Muscle of leg (tissue), 11 donors: ENCODE results near the gene SACM1L. TPM values are rescaled to one million over a fixed set of nuclear protein-coding genes. Genes with fewer than 3 reads are reported as not detected.

Experiments
- DNase-seq: peaks from one replicate; pipeline ENCODE4 v3.0.0; 2013
- H3K27ac ChIP-seq: one replicate; pipeline ENCODE4 v1.5.1; 2013; ENCODE audit warnings: mild to moderate bottlenecking, low read length, control low read depth
- H3K27me3 ChIP-seq: one replicate; pipeline ENCODE4 v1.6.1; 2013; ENCODE audit warnings: low read length; ENCODE audit not compliant: control insufficient read depth, insufficient read depth
- H3K36me3 ChIP-seq: one replicate; pipeline ENCODE4 v1.6.1; 2013; ENCODE audit warnings: low read length; ENCODE audit not compliant: control insufficient read depth, insufficient read depth
- H3K4me1 ChIP-seq: one replicate; pipeline ENCODE4 v1.6.1; 2013; ENCODE audit warnings: low read length; ENCODE audit not compliant: control insufficient read depth, insufficient read depth
- H3K4me3 ChIP-seq: one replicate; pipeline ENCODE4 v1.5.1; 2013; ENCODE audit warnings: low read length, control low read depth
- H3K9me3 ChIP-seq: replicated peaks from 2 replicates; pipeline ENCODE4 v1.6.1; 2013; ENCODE audit warnings: low read depth, low read length; ENCODE audit not compliant: control insufficient read depth
- WGBS: methylation state at CpG from one replicate; pipeline ENCODE4 v1.1.5; 2013; ENCODE audit warnings: missing lambda C conversion rate; ENCODE audit not compliant: insufficient coverage; 5-methylcytosine and 5-hydroxymethylcytosine counted together
- polyA plus RNA-seq, 8 donors: library from polyadenylated mRNA; unstranded; fragments of 120-200 nt; gene quantifications; one replicate each; pipeline versions ENCODE4 v1.2.1 to v1.2.3, GENCODE V29; 2013; ENCODE audit warnings: inconsistent platforms in 1 of 8, low replicate concordance in 1 of 8; ENCODE audit not compliant: insufficient read length in 8 of 8, insufficient read depth in 1 of 8
- total RNA-seq: library from RNA; stranded (reverse); fragments of 120-200 nt; gene quantifications from one replicate; pipeline ENCODE4 v1.2.4, GENCODE V29; 2013

Gene SACM1L
- total and polyA plus RNA-seq, 9 donors: 24.4 to 32.5 (median 26.7) TPM

DNA sequence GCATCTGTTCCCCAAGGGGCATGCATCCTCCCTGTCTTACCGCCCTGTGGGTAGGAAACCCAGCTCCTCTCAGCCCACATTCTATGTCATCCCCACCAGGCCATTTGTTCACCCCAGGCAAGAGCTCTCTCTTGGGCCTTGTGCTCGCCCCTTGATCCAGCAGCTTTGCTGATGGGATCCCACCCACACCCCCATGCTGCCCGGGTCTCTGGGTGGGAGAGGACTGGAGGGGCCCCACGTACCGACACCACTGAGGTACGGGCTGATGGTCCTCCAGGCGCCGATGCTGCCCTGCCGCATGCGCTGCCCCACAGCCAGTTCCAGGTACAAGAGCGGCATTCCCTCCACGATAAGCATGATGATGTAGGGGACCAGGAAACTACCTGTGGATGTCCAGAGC is 92.6 kb downstream of the SACM1L start:
- Histone ChIP-seq H3K27me3 (peaks cover under 1% of the 10 kb centered on the region), H3K4me3 (no peak overlapping the region), H3K36me3 (no peaks in the 10 kb centered on the region), H3K9me3 (no peaks in the 10 kb centered on the region), H3K27ac (no peak overlapping the region), H3K4me1 (no peaks in the 10 kb centered on the region)
- no peak for DNase-seq
- 89% methylated on average over 4 of the region's 12 CpGs for WGBS

DNA sequence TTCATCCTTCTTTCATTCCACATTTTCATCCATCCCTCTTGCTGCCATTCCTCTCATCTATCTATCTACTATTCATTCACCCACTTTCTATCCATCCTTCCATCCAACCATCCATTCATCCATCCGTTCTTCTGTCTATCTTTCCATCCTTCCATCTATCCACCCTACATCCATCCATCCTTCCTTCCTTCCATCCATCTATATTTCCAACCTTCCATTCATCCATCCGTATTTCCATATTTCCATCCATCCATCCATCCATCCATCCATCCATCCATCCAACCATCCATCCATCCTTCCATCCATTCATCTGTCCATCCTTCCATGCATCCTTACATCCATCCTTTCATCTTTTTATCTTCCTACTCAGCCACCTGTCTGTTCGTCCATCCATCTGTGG is 93.2 kb downstream of the SACM1L start:
- no peak for DNase-seq
- Histone ChIP-seq H3K4me3 (no peak overlapping the region), H3K4me1 (no peaks in the 10 kb centered on the region), H3K9me3 (no peaks in the 10 kb centered on the region), H3K27me3 (peaks cover 4% of the 10 kb centered on the region), H3K36me3 (no peaks in the 10 kb centered on the region), H3K27ac (no peak overlapping the region)
- WGBS: 92% methylated on average over 3 of the region's 3 CpGs

DNA sequence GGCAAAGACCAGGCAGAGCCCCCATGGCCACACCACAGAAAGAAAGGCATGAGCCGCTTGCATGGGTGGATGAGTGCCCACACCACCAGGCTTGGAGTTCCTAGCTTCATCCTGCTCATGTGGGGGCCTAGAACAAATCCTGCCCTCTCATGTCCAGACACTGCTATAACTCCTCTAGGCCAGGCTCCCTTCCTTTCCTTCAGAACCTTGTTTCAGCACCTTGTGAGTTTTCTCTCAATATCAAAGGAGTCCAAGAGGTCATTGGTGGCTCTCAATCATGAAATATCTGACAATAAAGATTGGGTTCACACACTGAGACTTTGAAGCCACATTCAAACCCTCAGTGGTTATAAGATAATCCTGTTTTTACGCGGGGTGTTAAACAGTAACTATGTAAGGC is 94.5 kb downstream of the SACM1L start:
- no peak overlapping the region for H3K4me3 ChIP-seq
- no peaks in the 10 kb centered on the region for H3K36me3 ChIP-seq
- peaks cover 4% of the 10 kb centered on the region for H3K27me3 ChIP-seq
- WGBS: 85% methylated on average over 1 of the region's 3 CpGs
- no peak for DNase-seq
- no peaks in the 10 kb centered on the region for H3K4me1 ChIP-seq
- H3K27ac ChIP-seq: no peak overlapping the region
- no peaks in the 10 kb centered on the region for H3K9me3 ChIP-seq

DNA sequence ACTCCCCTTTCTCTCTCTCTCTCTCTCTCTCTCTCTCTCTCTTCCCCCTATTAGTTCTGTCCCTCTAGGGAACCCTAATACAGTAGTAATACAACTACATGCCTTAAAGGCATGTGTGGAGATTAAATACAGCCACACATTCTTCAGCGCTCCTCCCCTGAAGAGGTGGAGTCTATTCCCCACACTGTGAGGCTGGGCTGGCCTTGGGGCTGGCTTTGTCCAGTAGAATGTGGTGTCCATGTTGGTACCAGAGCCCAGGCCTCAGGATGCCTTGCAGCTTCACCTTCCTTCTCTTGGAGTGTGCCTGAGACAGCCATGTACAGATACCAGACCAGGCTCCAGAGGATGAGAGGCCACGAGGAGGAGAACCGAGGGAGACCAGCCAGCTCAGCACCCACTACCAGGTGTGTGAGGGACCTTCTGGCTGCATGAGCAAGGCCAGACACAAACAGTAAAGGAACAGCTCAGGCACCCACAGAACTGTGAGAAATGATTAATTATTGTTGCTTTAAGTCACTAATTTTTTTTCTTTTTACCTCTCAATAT is 96.5 kb downstream of the SACM1L start:
- 79% methylated on average over 2 of the region's 3 CpGs for WGBS

DNA sequence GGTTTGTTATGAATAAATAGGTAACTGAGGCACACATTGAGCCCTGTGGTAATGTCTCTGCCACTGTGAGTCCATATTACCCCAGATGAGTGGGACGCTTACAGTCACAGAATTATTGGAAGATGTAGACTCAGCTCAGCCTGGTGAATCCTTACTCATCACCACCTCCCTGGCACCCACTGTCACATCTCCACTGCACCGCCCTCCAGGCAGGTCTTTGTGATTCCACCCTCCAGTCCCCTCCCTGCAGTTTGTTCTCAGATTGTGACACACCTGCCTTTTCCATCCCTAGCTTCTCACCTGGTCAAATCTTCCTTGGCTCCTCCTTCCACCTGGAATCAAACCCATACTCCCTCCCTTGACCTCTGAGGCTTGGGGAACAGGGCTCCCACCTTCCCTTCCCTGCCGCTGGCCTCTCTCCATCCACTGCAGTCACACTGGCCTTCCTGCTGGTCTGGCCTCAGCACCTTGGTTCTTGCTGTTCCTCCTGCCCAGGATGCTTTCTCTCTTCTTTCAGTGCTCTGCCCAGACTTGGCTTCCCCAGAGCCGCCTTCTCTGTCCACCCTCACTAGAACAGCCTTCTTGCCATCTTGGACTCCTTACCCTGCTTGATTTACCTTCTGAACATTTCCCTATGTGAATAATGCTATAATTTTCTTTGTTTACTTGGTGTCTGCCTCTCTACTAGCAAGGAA is 97.8 kb downstream of the SACM1L start:
- WGBS: 73% methylated on average over 4 of the region's 4 CpGs

More for the DNA sequence above, 96.5 kb downstream of the SACM1L start:
- H3K9me3 ChIP-seq: no peaks in the 10 kb centered on the region
- no peak overlapping the region for H3K4me3 ChIP-seq
- H3K36me3 ChIP-seq: no peaks in the 10 kb centered on the region
- no peak for DNase-seq
- peaks cover 6% of the 10 kb centered on the region for H3K27me3 ChIP-seq
- H3K4me1 ChIP-seq: no peaks in the 10 kb centered on the region
- no peak overlapping the region for H3K27ac ChIP-seq

DNA sequence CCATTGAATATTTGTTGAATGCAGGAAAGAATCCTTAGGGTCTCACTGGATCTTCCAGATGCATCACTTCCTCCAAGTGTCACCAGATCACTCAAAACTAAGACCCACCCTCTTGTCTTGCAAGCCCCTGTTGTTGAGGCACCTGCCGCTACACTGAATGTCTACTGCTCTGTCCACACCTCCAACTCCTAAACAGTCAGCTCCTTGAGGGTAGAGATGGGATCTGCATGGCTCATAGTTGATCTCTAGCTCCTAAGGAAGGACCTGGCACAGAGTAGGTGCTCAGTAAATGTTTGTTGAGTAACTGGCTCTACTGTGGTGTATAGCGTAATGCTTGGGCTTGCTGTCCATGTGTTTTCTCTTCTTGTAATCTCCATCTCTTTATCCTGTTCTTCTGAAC is 98.4 kb downstream of the SACM1L start:
- Histone ChIP-seq H3K4me3 (no peak overlapping the region), H3K36me3 (no peaks in the 10 kb centered on the region), H3K9me3 (no peaks in the 10 kb centered on the region), H3K4me1 (no peaks in the 10 kb centered on the region), H3K27ac (no peak overlapping the region), H3K27me3 (peaks cover 13% of the 10 kb centered on the region)
- DNase-seq: no peak
- WGBS: no CpG with 5 or more reads among the region's 2 CpGs

More for the DNA sequence above, 97.8 kb downstream of the SACM1L start:
- no peak overlapping the region for H3K27ac ChIP-seq
- DNase-seq: no peak
- no peaks in the 10 kb centered on the region for H3K4me1 ChIP-seq
- H3K36me3 ChIP-seq: no peaks in the 10 kb centered on the region
- H3K4me3 ChIP-seq: no peak overlapping the region
- H3K27me3 ChIP-seq: peaks cover 7% of the 10 kb centered on the region
- H3K9me3 ChIP-seq: no peaks in the 10 kb centered on the region

DNA sequence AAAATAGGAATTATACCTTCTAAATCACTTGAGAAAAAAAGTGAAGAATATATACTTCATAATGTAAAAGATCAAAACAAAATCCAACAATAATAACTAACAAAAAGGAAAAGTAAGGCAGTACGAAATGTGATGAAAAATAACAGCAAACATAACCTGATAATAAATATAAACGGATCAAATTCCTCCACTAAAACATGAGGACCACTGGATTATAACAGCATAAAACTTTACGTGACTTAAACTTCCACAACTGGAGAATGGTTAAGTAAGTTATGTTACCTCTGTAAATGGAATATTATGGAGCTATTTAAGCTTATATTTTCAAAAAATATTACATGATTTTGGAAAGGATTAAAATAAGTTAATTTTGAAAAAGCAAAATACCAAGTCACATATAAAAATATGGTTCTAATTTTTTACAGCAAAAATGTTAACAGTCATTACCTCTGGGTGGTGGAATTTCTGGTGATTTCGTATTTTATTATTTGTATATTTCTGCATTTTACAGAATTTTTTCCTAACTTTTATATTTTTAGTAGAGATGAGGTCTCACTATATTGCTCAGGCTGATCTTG is 100.1 kb downstream of the SACM1L start:
- H3K36me3 ChIP-seq: no peaks in the 10 kb centered on the region
- H3K9me3 ChIP-seq: no peaks in the 10 kb centered on the region
- WGBS: no CpG with 5 or more reads among the region's 4 CpGs
- no peak overlapping the region for H3K4me3 ChIP-seq
- H3K27me3 ChIP-seq: peaks cover 26% of the 10 kb centered on the region
- H3K4me1 ChIP-seq: no peaks in the 10 kb centered on the region
- no peak overlapping the region for H3K27ac ChIP-seq
- no peak for DNase-seq

DNA sequence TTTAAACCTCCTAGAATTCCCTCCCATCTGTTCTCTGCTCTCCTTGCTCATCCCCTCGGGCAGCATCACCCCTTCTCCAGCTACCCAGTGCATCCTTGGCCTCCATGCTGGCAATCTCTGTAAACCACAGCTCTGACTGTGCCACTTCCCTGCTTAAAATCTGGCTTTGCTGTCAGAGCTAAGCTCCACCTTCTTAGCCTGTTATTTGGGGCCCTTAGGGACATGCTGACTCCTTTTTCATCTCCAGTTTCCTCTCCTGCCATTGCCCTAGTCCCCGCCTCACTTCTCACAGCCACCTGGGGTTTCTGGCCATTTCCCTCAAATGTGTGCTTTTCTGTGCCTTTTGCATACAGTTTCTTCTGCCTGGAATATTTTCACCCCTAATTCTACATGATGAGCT is 101.4 kb downstream of the SACM1L start:
- WGBS: 64% methylated on average over 2 of the region's 2 CpGs
- Histone ChIP-seq H3K4me3 (no peak overlapping the region), H3K27me3 (peaks cover 34% of the 10 kb centered on the region), H3K36me3 (no peaks in the 10 kb centered on the region), H3K27ac (no peak overlapping the region), H3K4me1 (no peaks in the 10 kb centered on the region), H3K9me3 (no peaks in the 10 kb centered on the region)
- no peak for DNase-seq

DNA sequence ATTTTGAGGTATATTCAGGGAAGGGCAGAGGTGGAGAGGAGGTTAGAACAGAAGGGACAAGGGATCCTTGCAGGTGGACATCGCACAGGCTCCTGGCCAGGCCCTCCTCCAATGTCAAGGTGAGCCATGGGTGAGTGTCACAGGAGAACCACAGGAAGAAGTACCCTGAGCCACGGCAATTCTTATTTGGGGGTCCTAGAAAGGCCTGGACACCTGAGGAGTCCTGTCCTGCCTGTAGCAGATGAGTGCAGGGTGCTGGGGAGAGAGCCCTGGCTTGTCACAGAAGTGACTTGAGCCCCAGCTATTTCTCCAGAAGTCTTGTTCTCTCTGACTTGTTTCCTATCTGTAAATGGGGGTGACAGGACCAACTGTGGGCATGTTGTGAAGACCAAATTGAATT is 102.8 kb downstream of the SACM1L start:
- no peaks in the 10 kb centered on the region for H3K36me3 ChIP-seq
- H3K27ac ChIP-seq: no peak overlapping the region
- no peaks in the 10 kb centered on the region for H3K9me3 ChIP-seq
- no peak overlapping the region for H3K4me3 ChIP-seq
- WGBS: 94% methylated on average over 2 of the region's 2 CpGs
- H3K27me3 ChIP-seq: peaks cover 46% of the 10 kb centered on the region
- H3K4me1 ChIP-seq: peaks cover 11% of the 10 kb centered on the region
- DNase-seq: no peak

DNA sequence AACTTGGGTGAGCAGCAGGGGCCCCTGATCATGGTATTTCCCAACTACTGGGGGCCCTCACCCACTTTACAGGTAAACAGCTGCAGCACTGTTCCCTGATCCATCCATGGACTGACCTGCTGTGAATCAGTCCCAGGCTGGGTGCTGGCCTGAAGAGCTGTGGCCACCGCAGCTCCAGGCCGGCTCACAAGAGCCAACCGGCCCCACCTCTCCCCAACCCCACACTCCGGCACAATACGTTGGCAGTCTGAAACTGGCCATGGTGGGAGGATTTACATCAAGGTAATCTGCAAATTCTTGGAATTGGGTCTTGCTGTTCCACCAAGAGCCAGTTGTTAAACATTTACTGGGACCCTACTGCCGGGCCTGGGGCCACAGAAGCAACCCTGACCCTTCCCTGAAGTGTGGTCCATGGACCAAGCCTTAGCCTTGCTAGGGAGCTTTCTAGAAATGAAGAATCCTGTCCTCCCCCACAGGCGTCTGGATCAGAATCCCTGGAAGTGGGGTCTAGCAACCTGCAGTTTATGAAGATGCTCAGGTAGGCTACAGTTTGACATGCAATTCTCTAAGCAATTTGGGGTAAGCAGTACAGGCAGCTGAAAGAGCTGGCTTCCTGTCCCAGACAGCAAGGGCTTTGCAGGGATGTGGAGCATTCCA is 103.4 kb downstream of the SACM1L start:
- Histone ChIP-seq H3K36me3 (no peaks in the 10 kb centered on the region), H3K27ac (no peak overlapping the region), H3K4me1 (peaks cover 11% of the 10 kb centered on the region), H3K4me3 (no peak overlapping the region), H3K27me3 (peaks cover 51% of the 10 kb centered on the region), H3K9me3 (no peaks in the 10 kb centered on the region)
- 79% methylated on average over 2 of the region's 7 CpGs for WGBS
- DNase-seq: no peak
